GM18526 (cell line): ENCODE results near the gene LDHD.

ENCODE experiments used
- POLR2A ChIP-seq: IDR thresholded peaks from 3 replicates; pipeline ENCODE4 v1.6.1; 2011; ENCODE audit not compliant: insufficient read length; ENCODE audit errors: extremely low read depth

LDHD gene

GRCh38 chr16:75120253-75120652 is 3.7 kb upstream of the LDHD start:
- no peak for TF ChIP-seq POLR2A

GRCh38 chr16:75118943-75119539 is 2.5 kb upstream of the LDHD start:
- TF ChIP-seq POLR2A: no peak

- TF ChIP-seq POLR2A: no peak
These were observed 298 bp upstream of the LDHD start for GRCh38 chr16:75116911-75117245.

- no peak for TF ChIP-seq POLR2A
These were observed 1.4 kb downstream of the LDHD start for GRCh38 chr16:75114946-75115825.

- no peak for TF ChIP-seq POLR2A
These were observed 2.2 kb downstream of the LDHD start for GRCh38 chr16:75114179-75114945.

- TF ChIP-seq POLR2A: no peak
These were observed 2.9 kb downstream of the LDHD start for GRCh38 chr16:75113541-75114121.

- no peak for TF ChIP-seq POLR2A
These were observed 3.7 kb downstream of the LDHD start for GRCh38 chr16:75112734-75113491.

GRCh38 chr16:75111961-75112733 is 4.4 kb downstream of the LDHD start:
- TF ChIP-seq POLR2A: no peak

GRCh38 chr16:75111514-75111940 is 5.1 kb downstream of the LDHD start:
- TF ChIP-seq POLR2A: no peak

GRCh38 chr16:75110637-75111513 is 5.7 kb downstream of the LDHD start:
- TF ChIP-seq POLR2A: no peak

GRCh38 chr16:75109732-75110243 is 6.8 kb downstream of the LDHD start:
- no peak for TF ChIP-seq POLR2A

GRCh38 chr16:75108792-75109731 is 7.5 kb downstream of the LDHD start:
- no peak for TF ChIP-seq POLR2A
